H1 (cell line): ENCODE measurements around the gene UHRF2. TPM values are rescaled to one million over a fixed set of nuclear protein-coding genes. Genes with fewer than 3 reads are reported as not detected.

Experiments
- CTCF ChIA-PET: fragments of 300-600 bp; sonication (Branson Sonifier 250); formaldehyde crosslinking; loops from one replicate; lab custom pipeline; 2021; ENCODE audit not compliant: partially characterized antibody; lab: Charles Lee
- POLR2A ChIA-PET: fragments of 300-600 bp; sonication (Branson Sonifier 250); formaldehyde crosslinking; loops from one replicate; lab custom pipeline; 2021; ENCODE audit warnings: inconsistent platforms; ENCODE audit not compliant: partially characterized antibody; lab: Charles Lee
- DNase-seq, 2 experiments: peaks; one replicate each; pipeline versions ENCODE4 v3.0.0 to v3.0.0-alpha.2; 2010 to 2022; ENCODE audit warnings: low spot score in 2 of 2, low read depth in 1 of 2, mixed read lengths in 1 of 2
- FAIRE-seq: peaks from 2 replicates; lab custom pipeline; 2011; peaks lifted over from hg19 to GRCh38; lab: Jason Lieb, UNC
- H2AFZ ChIP-seq: 2 replicates; pipeline ENCODE4 v1.8.1; 2012; ENCODE audit warnings: low read length, inconsistent platforms
- H2AK5ac ChIP-seq: 2 replicates; pipeline ENCODE4 v1.6.1; 2013; ENCODE audit warnings: low read depth, low read length
- H2BK120ac ChIP-seq: replicated peaks from 2 replicates; pipeline ENCODE3; 2013; ENCODE audit warnings: low read depth, low read length, inconsistent platforms
- H2BK12ac ChIP-seq: 2 replicates; pipeline ENCODE4 v1.6.1; 2013; ENCODE audit warnings: low read depth, low read length
- H2BK15ac ChIP-seq: 2 replicates; pipeline ENCODE4 v1.6.1; 2013; ENCODE audit warnings: low read length
- H2BK20ac ChIP-seq: 2 replicates; pipeline ENCODE4 v1.6.1; 2013; ENCODE audit warnings: low read length
- H2BK5ac ChIP-seq: 2 replicates; pipeline ENCODE4 v1.6.1; 2013; ENCODE audit warnings: low read depth, low read length
- H3K14ac ChIP-seq: 2 replicates; pipeline ENCODE4 v1.6.1; 2013; ENCODE audit warnings: inconsistent platforms; ENCODE audit not compliant: insufficient read length
- H3K18ac ChIP-seq: 2 replicates; pipeline ENCODE4 v1.6.1; 2013; ENCODE audit warnings: low read length; ENCODE audit errors: extremely low read depth
- H3K23ac ChIP-seq: 2 replicates; pipeline ENCODE4 v1.6.1; 2013; ENCODE audit warnings: inconsistent platforms; ENCODE audit not compliant: insufficient read length
- H3K23me2 ChIP-seq: 2 replicates; pipeline ENCODE4 v1.6.1; 2013; ENCODE audit warnings: low read depth, low read length
- H3K27ac ChIP-seq: 2 replicates; pipeline ENCODE4 v1.6.1; 2011; ENCODE audit warnings: low read depth, low read length, inconsistent platforms
- H3K27me3 ChIP-seq, 4 experiments: replicated peaks in 1 of 4; 1 replicate in 1 of 4; 2 replicates in 3 of 4; pipeline versions ENCODE4 v1.6.1 to v1.8.1; 2011 to 2013; ENCODE audit warnings: low read length in 3 of 4, mild to moderate bottlenecking in 3 of 4, inconsistent platforms in 2 of 4, mixed read lengths in 2 of 4, moderate library complexity in 1 of 4; ENCODE audit not compliant: control insufficient read depth in 3 of 4, insufficient read depth in 3 of 4; ENCODE audit errors: extremely low read depth in 1 of 4
- H3K36me3 ChIP-seq, 4 experiments: 2 replicates each; pipeline versions ENCODE4 v1.6.1 to v1.8.1; 2011 to 2013; ENCODE audit warnings: mild to moderate bottlenecking in 4 of 4, low read length in 3 of 4, moderate library complexity in 2 of 4, control low read depth in 1 of 4, inconsistent platforms in 1 of 4; ENCODE audit not compliant: insufficient read depth in 4 of 4, control insufficient read depth in 2 of 4
- H3K4ac ChIP-seq: replicated peaks from 2 replicates; pipeline ENCODE3; 2013; ENCODE audit warnings: low read length, low read depth, mixed read lengths, inconsistent platforms; ENCODE audit not compliant: insufficient read length
- H3K4me1 ChIP-seq, 4 experiments: replicated peaks in 1 of 4; 1 replicate in 1 of 4; 2 replicates in 3 of 4; pipeline versions ENCODE4 v1.6.1 to v1.8.1; 2011 to 2013; ENCODE audit warnings: low read length in 3 of 4, inconsistent platforms in 2 of 4, mixed read lengths in 1 of 4; ENCODE audit not compliant: insufficient read depth in 4 of 4, control insufficient read depth in 3 of 4
- H3K4me2 ChIP-seq, 2 experiments: 2 replicates each; pipeline versions ENCODE4 v1.6.1 to v1.8.1; 2011 to 2013; ENCODE audit warnings: low read depth in 2 of 2, low read length in 2 of 2, control low read depth in 1 of 2, inconsistent platforms in 1 of 2, mild to moderate bottlenecking in 1 of 2; ENCODE audit not compliant: insufficient read depth in 1 of 2
- H3K4me3 ChIP-seq, 4 experiments: fragments of 200-600, 300-600 bp in 1 of 4; sonication (generic), shearing (Covaris generic), sonication (Bioruptor Twin) in 1 of 4; 2 replicates each; pipeline versions ENCODE4 v1.5.1 to v1.8.1; 2011 to 2016; ENCODE audit warnings: low read length in 4 of 4, low read depth in 3 of 4, control low read depth in 2 of 4, inconsistent platforms in 2 of 4, mild to moderate bottlenecking in 2 of 4, mixed read lengths in 1 of 4, moderate library complexity in 1 of 4; ENCODE audit not compliant: insufficient read depth in 2 of 4; ENCODE audit errors: extremely low read depth in 1 of 4
- H3K56ac ChIP-seq: replicated peaks from 2 replicates; pipeline ENCODE3; 2013; ENCODE audit warnings: low read depth, mild to moderate bottlenecking, mixed read lengths, low read length, inconsistent platforms; ENCODE audit not compliant: insufficient read length
- H3K79me1 ChIP-seq: 2 replicates; pipeline ENCODE4 v1.6.1; 2013; ENCODE audit warnings: low read depth, low read length, control low read depth
- H3K79me2 ChIP-seq, 2 experiments: 2 replicates each; pipeline versions ENCODE4 v1.6.1 to v1.8.1; 2012 to 2013; ENCODE audit warnings: low read length in 2 of 2, mild to moderate bottlenecking in 2 of 2, inconsistent platforms in 1 of 2; ENCODE audit not compliant: insufficient read depth in 2 of 2, control insufficient read depth in 1 of 2
- H3K9ac ChIP-seq, 4 experiments: replicated peaks in 1 of 4; 1 replicate in 1 of 4; 2 replicates in 3 of 4; pipeline versions ENCODE4 v1.6.1 to v1.8.1; 2011 to 2013; ENCODE audit warnings: low read depth in 3 of 4, low read length in 3 of 4, control low read depth in 2 of 4, mild to moderate bottlenecking in 2 of 4, moderate library complexity in 2 of 4, inconsistent platforms in 1 of 4; ENCODE audit errors: extremely low read depth in 1 of 4
- H3K9me3 ChIP-seq, 2 experiments: 2 replicates each; pipeline versions ENCODE4 v1.6.1 to v1.8.1; 2012 to 2013; ENCODE audit warnings: mild to moderate bottlenecking in 2 of 2, moderate library complexity in 2 of 2, control low read depth in 1 of 2, inconsistent platforms in 1 of 2, low read depth in 1 of 2, low read length in 1 of 2, mixed read lengths in 1 of 2; ENCODE audit not compliant: insufficient read depth in 2 of 2
- H4K20me1 ChIP-seq, 2 experiments: replicated peaks in 1 of 2; 2 replicates each; pipeline versions ENCODE3 to v1.8.1; 2011 to 2013; ENCODE audit warnings: inconsistent platforms in 2 of 2, low read length in 2 of 2, mild to moderate bottlenecking in 1 of 2; ENCODE audit not compliant: insufficient read depth in 2 of 2, control insufficient read depth in 1 of 2
- H4K5ac ChIP-seq: 2 replicates; pipeline ENCODE4 v1.6.1; 2013; ENCODE audit warnings: low read length, low read depth, mixed read lengths, inconsistent platforms; ENCODE audit not compliant: insufficient read length
- H4K8ac ChIP-seq: 2 replicates; pipeline ENCODE4 v1.8.0; 2013; ENCODE audit warnings: mild to moderate bottlenecking, moderate library complexity, low read length, inconsistent platforms; ENCODE audit not compliant: insufficient read depth; ENCODE audit errors: extremely low read depth
- H4K91ac ChIP-seq: replicated peaks from 2 replicates; pipeline ENCODE3; 2013; ENCODE audit warnings: low read length, mixed read lengths, inconsistent platforms; ENCODE audit not compliant: insufficient read length
- TEAD4 ChIP-seq: IDR thresholded peaks from 2 replicates; pipeline ENCODE4 v1.6.1; 2012; ENCODE audit warnings: low read depth, low read length, inconsistent platforms, mixed read lengths
- ZNF274 ChIP-seq: IDR thresholded peaks from 2 replicates; pipeline ENCODE4 v1.7.0; 2012; ENCODE audit warnings: low read length, borderline replicate concordance; ENCODE audit errors: extremely low read depth
- WGBS, 2 experiments: shearing (Covaris generic) in 1 of 2; methylation state at CpG; one replicate each; pipeline versions ENCODE4 v1.1.6 to v1.1.7; 2013 to 2015; ENCODE audit warnings: low lambda C conversion rate in 2 of 2, mixed read lengths in 2 of 2, inconsistent platforms in 1 of 2, low coverage in 1 of 2, missing lambda C conversion rate in 1 of 2; ENCODE audit not compliant: insufficient replicate concordance in 2 of 2, insufficient coverage in 1 of 2, insufficient read length in 1 of 2; ENCODE audit errors: extremely low coverage in 1 of 2, missing lambda C conversion rate in 1 of 2; 5-methylcytosine and 5-hydroxymethylcytosine counted together
- polyA plus RNA-seq, 7 experiments: library from polyadenylated mRNA; depleted of rRNA in 3 of 7; stranded (reverse) in 5 of 7; unstranded in 2 of 7; fragments of >200 nt in 5 of 7; fragments of 200-250 nt in 2 of 7; gene quantifications; 1 replicate in 5 of 7; 2 replicates in 1 of 7; 4 replicates in 1 of 7; pipeline versions ENCODE4 v1.2.1 to v1.2.3, GENCODE V29; 2011 to 2013; ENCODE audit warnings: missing spikeins in 2 of 7, mixed read lengths in 2 of 7
- total RNA-seq: library from RNA; stranded (reverse); fragmentation: NEBNext Ultra II Directional; extraction: Animal tissue kit (Norgen Biotek cat#: 25700); gene quantifications from 2 replicates; pipeline ENCODE4 v1.2.1, GENCODE V29; 2021

UHRF2 gene
- total and polyA plus RNA-seq, 2 of the 8 experiments (the other 6 are each of a cell fraction or from before 2014, with no cell fraction given), result 31.8 to 48.0 TPM

GRCh38 chr9:6484210-6484609 is 71.2 kb downstream of the UHRF2 start:
- H3K79me2 ChIP-seq, result 0 out of 4 replicates have a peak, but pooled peaks cover 0 to 2% of the 10 kb centered on the region in 2 experiments
- H2BK15ac ChIP-seq, result no peak overlapping the region
- CTCF ChIA-PET, result no interaction called here
- no peak overlapping the region for H2BK120ac ChIP-seq
- H4K5ac ChIP-seq, result no peak overlapping the region
- FAIRE-seq (no peak), DNase-seq (no peak)
- H3K14ac ChIP-seq, result no peak overlapping the region
- H3K23ac ChIP-seq, result no peak overlapping the region
- H2AFZ ChIP-seq, result no peak overlapping the region
- H3K23me2 ChIP-seq, result no peaks in the 10 kb centered on the region; the same call in 1 of the 2 replicates
- H2BK5ac ChIP-seq, result no peak overlapping the region
- no peak overlapping the region for H2BK20ac ChIP-seq
- H2AK5ac ChIP-seq, result no peak overlapping the region
- no peak overlapping the region for H3K27ac ChIP-seq
- no peak overlapping the region for H3K4me2 ChIP-seq
- POLR2A ChIA-PET, result no interaction called here
- H3K27me3 ChIP-seq, result no peaks in the 10 kb centered on the region
- H3K4me1 ChIP-seq, result no peaks in the 10 kb centered on the region
- H4K91ac ChIP-seq, result no peak overlapping the region
- H3K36me3 ChIP-seq, result peaks cover 7 to 63% (median 27%) of the 10 kb centered on the region in 4 experiments
- no peaks in the 10 kb centered on the region for H3K9me3 ChIP-seq
- H3K4ac ChIP-seq, result no peak overlapping the region
- no peak overlapping the region for H3K4me3 ChIP-seq
- 100% methylated on average over 2 of the region's 2 CpGs; no CpG with 5 or more reads in 1 of the 2 experiments for WGBS, 2 experiments
- no peak overlapping the region for H3K56ac ChIP-seq
- no peak overlapping the region for H2BK12ac ChIP-seq
- H3K9ac ChIP-seq, result no peak overlapping the region
- H3K18ac ChIP-seq, result no peak overlapping the region
- peaks cover 0 to 3% of the 10 kb centered on the region in 2 experiments for H4K20me1 ChIP-seq
- H3K79me1 ChIP-seq, result no peaks in the 10 kb centered on the region
- no peak overlapping the region for H4K8ac ChIP-seq
- TF ChIP-seq TEAD4 (no peak), ZNF274 (no peak)
